GM19025 (cell line): ENCODE measurements around the gene PLA2G7.
"Not testable (repeated sequence)": the region's sequence is repeated elsewhere in the genome, so short reads cannot be mapped to it uniquely, and the experiment has no call there.

Experiments used
- ATAC-seq: cut with Tn5 transposase; IDR thresholded peaks from one replicate; pipeline ENCODE4 v1.9.1; 2021; ENCODE audit warnings: mild to moderate bottlenecking, low read depth, moderate library complexity; ENCODE audit not compliant: unreplicated experiment

The PLA2G7 gene

GRCh38 chr6:46734867-46735719 lies at the start of gene PLA2G7:
Gene PLA2G7 (minus strand): TSS chr6:46735375. CDS start chr6:46722891, 12,484 bp downstream.
- ATAC-seq, result no peak

- no peak for ATAC-seq
Measured at GRCh38 chr6:46784535-46784934, 49.4 kb upstream of the PLA2G7 start.

- ATAC-seq, result no peak
Measured at GRCh38 chr6:46781478-46782378, 46.6 kb upstream of the PLA2G7 start.

GRCh38 chr6:46777476-46778346 lies 42.5 kb upstream of the PLA2G7 start:
- ATAC-seq, result no peak

- ATAC-seq, result no peak
Measured at GRCh38 chr6:46776070-46776712, 41.0 kb upstream of the PLA2G7 start.

GRCh38 chr6:46774736-46775135 lies 39.6 kb upstream of the PLA2G7 start:
- not testable (repeated sequence) for ATAC-seq

- ATAC-seq, result no peak
Measured at GRCh38 chr6:46773201-46773855, 38.2 kb upstream of the PLA2G7 start.

GRCh38 chr6:46772762-46773161 lies 37.6 kb upstream of the PLA2G7 start:
- no peak for ATAC-seq

- ATAC-seq, result no peak
Measured at GRCh38 chr6:46772016-46772415, 36.8 kb upstream of the PLA2G7 start.

GRCh38 chr6:46764961-46765360 lies 29.8 kb upstream of the PLA2G7 start:
- no peak for ATAC-seq

- not testable (repeated sequence) for ATAC-seq
Measured at GRCh38 chr6:46764280-46764679, 29.1 kb upstream of the PLA2G7 start.

GRCh38 chr6:46763466-46763865 lies 28.3 kb upstream of the PLA2G7 start:
- ATAC-seq, result no peak

- ATAC-seq, result no peak
Measured at GRCh38 chr6:46760925-46761324, 25.8 kb upstream of the PLA2G7 start.

- no peak for ATAC-seq
Measured at GRCh38 chr6:46758960-46759753, 24.0 kb upstream of the PLA2G7 start.

- no peak for ATAC-seq
Measured at GRCh38 chr6:46757214-46757596, 22.0 kb upstream of the PLA2G7 start.

GRCh38 chr6:46756469-46757213 lies 21.5 kb upstream of the PLA2G7 start:
- no peak for ATAC-seq

- ATAC-seq, result no peak
Measured at GRCh38 chr6:46755865-46756264, 20.7 kb upstream of the PLA2G7 start.

- no peak for ATAC-seq
Measured at GRCh38 chr6:46751658-46752057, 16.5 kb upstream of the PLA2G7 start.
